HG03460 (cell line): ENCODE data around the gene SPATA17.

ENCODE experiments used
- ATAC-seq: cut with Tn5 transposase; IDR thresholded peaks from one replicate; pipeline ENCODE4 v1.9.1; 2021; ENCODE audit not compliant: unreplicated experiment

SPATA17 gene

DNA sequence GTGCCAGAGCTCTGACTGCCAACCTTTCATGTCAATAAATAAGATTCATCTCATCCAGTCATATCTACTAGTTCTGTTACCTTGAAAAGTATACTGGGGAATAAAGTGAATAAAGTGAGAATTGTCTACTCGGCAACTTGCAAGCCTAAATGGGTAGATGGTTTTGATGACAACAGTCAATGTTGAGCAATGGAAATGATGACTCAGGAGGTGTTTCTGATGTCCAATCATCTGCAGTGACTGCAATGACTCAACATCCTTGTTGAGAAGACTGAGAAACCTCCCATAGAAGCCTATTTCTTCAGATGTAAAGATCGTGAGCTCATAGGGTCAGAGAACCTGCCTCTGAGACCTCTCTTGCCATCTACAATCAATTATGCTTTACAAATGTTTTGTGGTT, 276.4 kb downstream of the SPATA17 start:
- ATAC-seq: no peak

DNA sequence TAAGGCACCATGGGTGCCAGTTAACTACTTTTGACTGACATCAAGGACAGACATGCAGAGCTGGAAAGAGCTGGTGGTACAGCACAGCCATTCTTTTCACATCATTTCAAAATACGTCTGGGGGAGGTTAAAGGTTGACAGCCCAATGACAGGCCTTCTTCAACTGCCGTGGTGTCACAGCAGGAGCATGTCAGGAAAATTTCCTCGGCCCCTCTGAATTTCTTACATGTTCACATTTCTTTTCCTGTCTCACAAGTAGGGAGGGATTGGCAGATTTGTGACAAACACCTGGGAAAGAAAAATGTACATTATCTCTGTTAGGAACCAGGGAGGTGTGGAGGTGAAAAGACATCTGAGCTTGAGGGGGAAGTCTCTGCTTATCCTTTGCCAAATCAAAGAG, 279.1 kb downstream of the SPATA17 start:
- ATAC-seq: no peak

DNA sequence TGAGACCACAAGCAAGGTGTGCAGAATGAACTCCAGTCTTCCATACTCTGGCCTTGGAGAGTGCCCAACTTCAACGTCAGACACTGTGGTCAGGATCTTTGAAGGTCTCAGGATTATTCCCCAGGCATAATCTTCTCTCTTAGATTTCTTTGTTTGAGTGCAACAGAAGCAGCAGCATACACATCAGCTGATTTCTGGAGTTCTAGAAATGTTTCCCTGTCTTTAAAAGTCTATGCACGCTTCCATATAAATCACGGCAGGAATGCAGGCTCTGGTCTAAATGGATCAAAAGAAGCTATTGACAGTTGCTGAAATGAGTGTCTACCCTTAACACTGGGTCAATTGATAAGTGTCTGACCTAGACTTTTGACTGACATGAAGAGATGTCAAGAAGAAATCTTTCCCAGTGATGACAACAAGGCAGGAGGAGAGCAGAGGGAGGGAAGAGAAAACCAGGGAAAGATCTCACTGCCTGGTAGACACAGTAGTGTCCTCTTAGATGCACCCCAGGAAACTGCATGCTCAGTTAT, 279.7 kb downstream of the SPATA17 start:
- ATAC-seq: no peak

DNA sequence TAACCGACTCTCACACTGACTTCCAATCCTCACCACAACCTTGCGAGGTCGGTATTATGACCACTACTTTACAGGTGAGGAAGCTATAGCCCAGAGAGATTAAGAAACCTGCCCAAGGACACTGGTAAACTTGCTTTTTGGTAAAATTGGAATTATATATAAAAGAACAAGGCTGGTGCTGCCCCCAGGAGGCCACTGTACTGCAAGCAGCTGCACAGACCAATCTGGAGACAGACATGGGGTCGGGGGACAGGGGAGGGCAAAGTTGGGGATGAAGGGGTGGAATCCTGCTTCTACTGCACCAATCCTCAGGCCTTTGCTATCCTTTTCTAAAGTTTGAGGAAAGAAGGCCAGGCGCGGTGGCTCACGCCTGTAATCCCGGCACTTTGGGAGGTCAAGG, 280.8 kb downstream of the SPATA17 start:
- ATAC-seq: no peak

DNA sequence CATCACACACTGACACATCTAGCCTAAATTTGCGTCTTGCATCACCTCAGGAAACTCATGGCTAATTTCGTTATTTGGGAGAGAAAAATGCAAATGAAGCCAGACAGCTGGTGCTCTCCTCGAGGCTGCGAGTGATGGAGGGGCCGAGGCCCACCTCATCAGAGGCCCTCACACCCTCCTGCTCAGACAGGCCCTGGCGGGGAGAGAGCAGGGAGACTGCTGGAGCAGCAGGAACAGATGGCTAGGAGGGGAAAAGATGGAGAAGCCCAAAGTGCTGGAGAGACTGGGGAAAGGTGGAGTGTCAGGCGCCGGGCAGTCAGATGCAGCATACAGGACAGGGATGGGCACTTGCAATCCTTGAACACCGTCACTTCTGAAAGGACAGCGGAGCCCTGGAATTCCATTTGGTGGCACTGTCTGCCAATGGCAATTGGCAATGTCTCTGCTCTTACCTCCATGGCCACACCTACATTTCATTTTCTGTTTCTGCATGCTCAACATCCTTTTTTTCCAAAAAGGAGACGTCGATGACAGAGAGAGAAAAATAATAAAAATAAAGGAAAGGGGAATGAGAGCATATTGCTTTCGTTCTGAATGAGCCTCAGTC, 286.2 kb downstream of the SPATA17 start:
- ATAC-seq: no peak

DNA sequence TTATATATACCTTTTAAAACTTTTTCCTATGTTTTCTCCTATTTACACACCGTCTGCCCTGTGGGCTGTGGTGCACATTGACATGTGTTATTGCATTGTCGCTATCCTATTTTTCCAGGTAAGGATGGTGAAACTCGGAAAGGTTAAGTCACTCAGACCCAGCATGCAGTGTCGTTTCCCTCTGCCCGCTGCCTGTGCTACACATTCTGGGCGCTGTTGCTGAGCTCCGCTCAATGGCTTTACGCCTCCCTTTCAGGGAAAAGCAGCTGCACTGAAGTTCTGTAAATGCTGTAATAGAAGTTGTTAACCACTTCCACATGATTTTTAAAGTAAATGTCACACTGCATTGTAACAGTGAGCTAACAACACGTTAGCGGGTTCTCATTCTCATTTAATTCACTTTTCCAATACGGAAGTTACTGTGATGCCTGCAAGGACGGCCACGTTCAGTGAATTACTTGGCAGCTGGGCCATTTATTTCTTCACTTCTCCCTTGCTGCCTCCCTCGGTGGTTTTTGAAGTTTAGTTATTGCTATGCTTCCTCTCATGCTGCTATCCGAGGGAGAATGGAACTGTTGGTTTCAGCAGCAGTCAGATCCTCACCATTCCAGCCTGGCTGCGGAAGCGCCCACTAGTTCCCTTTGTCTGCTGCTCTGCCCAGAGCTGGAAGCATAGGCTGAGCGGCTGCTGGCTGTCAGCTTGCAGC, 288.7 kb downstream of the SPATA17 start:
- ATAC-seq: no peak
